ENCODE results near the gene USH2A.

GRCh38 chr1:216331211-216331610 lies 92.0 kb downstream of the USH2A start:
- TF ChIP-seq POLR2A (IDR thresholded peaks at IDR 0.05) (no peak), CTCF (IDR thresholded peaks at IDR 0.05) (no peak)
